GM23338 (cell line): Measurements from ENCODE around the gene LGI1. TPM values are rescaled to one million over a fixed set of nuclear protein-coding genes. Genes with fewer than 3 reads are reported as not detected.

ENCODE experiments used
- ATAC-seq: fragments of 200-7000 bp; cut with Tn5 transposase; 3 replicates; pipeline ENCODE4 v1.9.1; 2020
- DNase-seq: peaks from one replicate; pipeline ENCODE4 v3.0.0-alpha.2; 2015; ENCODE audit warnings: low spot score
- H2AFZ ChIP-seq: fragments of 200-600 bp; sonication (generic); 2 replicates; pipeline ENCODE4 v1.8.0; 2016; ENCODE audit warnings: antibody characterized with exemption, mild to moderate bottlenecking, moderate library complexity
- H3F3A ChIP-seq: fragments of 200-600 bp; sonication (generic); replicated peaks from 2 replicates; pipeline ENCODE4 v1.8.0; 2017; ENCODE audit warnings: antibody characterized with exemption, mixed run types, low read depth
- H3K27ac ChIP-seq: fragments of 200-600 bp; sonication (generic); 2 replicates; pipeline ENCODE4 v1.6.1; 2016; ENCODE audit warnings: low read depth
- H3K27me3 ChIP-seq: fragments of 200-600 bp; sonication (generic); 2 replicates; pipeline ENCODE4 v1.8.0; 2016; ENCODE audit warnings: mild to moderate bottlenecking, mixed run types, moderate library complexity; ENCODE audit not compliant: insufficient read depth
- H3K36me3 ChIP-seq: fragments of 200-600 bp; sonication (generic); 2 replicates; pipeline ENCODE4 v1.8.0; 2016; ENCODE audit warnings: mild to moderate bottlenecking; ENCODE audit not compliant: insufficient read depth
- H3K4me1 ChIP-seq: fragments of 200-600 bp; sonication (generic); 2 replicates; pipeline ENCODE4 v1.8.0; 2016; ENCODE audit warnings: mild to moderate bottlenecking, moderate library complexity; ENCODE audit not compliant: insufficient read depth
- H3K4me2 ChIP-seq: fragments of 200-600 bp; sonication (generic); 2 replicates; pipeline ENCODE4 v1.7.1; 2017; ENCODE audit warnings: mixed run types
- H3K4me3 ChIP-seq: fragments of 200-600 bp; sonication (generic); 2 replicates; pipeline ENCODE4 v1.6.1; 2016; ENCODE audit warnings: mixed run types
- H3K79me2 ChIP-seq: fragments of 200-600 bp; sonication (generic); replicated peaks from 2 replicates; pipeline ENCODE4 v1.8.0; 2017; ENCODE audit warnings: mild to moderate bottlenecking; ENCODE audit not compliant: insufficient read depth
- H3K9me2 ChIP-seq: fragments of 200-600 bp; sonication (generic); 2 replicates; pipeline ENCODE4 v1.8.0; 2017; ENCODE audit not compliant: insufficient read depth
- H4K20me1 ChIP-seq: fragments of 200-600 bp; sonication (generic); replicated peaks from 2 replicates; pipeline ENCODE4 v1.8.0; 2017; ENCODE audit warnings: mild to moderate bottlenecking; ENCODE audit not compliant: insufficient read depth
- H3K27ac Mint-ChIP-seq: 2 replicates; pipeline ENCODE4 v1.8.0; 2020; ENCODE audit warnings: inconsistent platforms, mild to moderate bottlenecking, moderate library complexity, mixed read lengths
- H3K27me3 Mint-ChIP-seq: 3 replicates; pipeline ENCODE4 v1.8.0; 2022; ENCODE audit warnings: low read depth, mild to moderate bottlenecking, moderate library complexity, mixed read lengths, inconsistent platforms; ENCODE audit not compliant: insufficient read depth, poor library complexity
- H3K36me3 Mint-ChIP-seq: 3 replicates; pipeline ENCODE4 v1.8.0; 2021; ENCODE audit warnings: low read depth, mild to moderate bottlenecking, inconsistent platforms, moderate library complexity, mixed read lengths
- H3K4me1 Mint-ChIP-seq: 3 replicates; pipeline ENCODE4 v1.8.0; 2020; ENCODE audit warnings: mild to moderate bottlenecking, inconsistent platforms, mixed read lengths
- H3K4me3 Mint-ChIP-seq: 3 replicates; pipeline ENCODE4 v1.8.0; 2021; ENCODE audit warnings: moderate library complexity, mild to moderate bottlenecking, inconsistent platforms, mixed read lengths
- H3K9me3 Mint-ChIP-seq: 3 replicates; pipeline ENCODE4 v1.8.0; 2020; ENCODE audit warnings: moderate library complexity, mild to moderate bottlenecking, inconsistent platforms, mixed read lengths
- CREB1 ChIP-seq: fragments of 250-450 bp; sonication (Bioruptor Pico); IDR thresholded peaks from 2 replicates; pipeline ENCODE4 v1.5.0; 2020; ENCODE audit warnings: low read depth, mild to moderate bottlenecking, moderate library complexity
- EZH2phosphoT487 ChIP-seq: fragments of 200-600 bp; sonication (generic); IDR thresholded peaks from one replicate; pipeline ENCODE4 v1.8.1; 2018; ENCODE audit warnings: antibody characterized with exemption; ENCODE audit not compliant: unreplicated experiment
- JUNB ChIP-seq: IDR thresholded peaks from one replicate; pipeline ENCODE4 v1.6.1; 2016; ENCODE audit warnings: antibody characterized with exemption; ENCODE audit not compliant: unreplicated experiment
- NANOG ChIP-seq: IDR thresholded peaks from 2 replicates; pipeline ENCODE4 v1.6.1; 2016; ENCODE audit warnings: antibody characterized with exemption, borderline replicate concordance
- STAT1 ChIP-seq: IDR thresholded peaks from one replicate; pipeline ENCODE4 v1.6.1; 2016; ENCODE audit warnings: antibody characterized with exemption; ENCODE audit not compliant: unreplicated experiment
- polyA plus RNA-seq: library from polyadenylated mRNA; unstranded; fragments of >200 nt; fragmentation: Nextera tagmentation; extraction: Ambion mirVana; gene quantifications from 2 replicates; pipeline ENCODE4 v1.2.1, GENCODE V29; 2016
- total RNA-seq: library from RNA; depleted of rRNA; stranded (reverse); fragments of >200 nt; shearing (Covaris generic); gene quantifications from 2 replicates; pipeline ENCODE4 v1.2.3, GENCODE V29; 2014
- TF ChIP-seq, protein P1 (sequence below), 2 experiments: fragments of 200-600 bp in 1 of 2; sonication (generic) in 1 of 2; conservative IDR thresholded peaks; 2 replicates each; pipeline versions ENCODE4 v1.5.1 to v1.6.1; 2016 to 2017; ENCODE audit warnings: antibody characterized with exemption in 2 of 2, low read depth in 2 of 2, mild to moderate bottlenecking in 2 of 2, moderate library complexity in 1 of 2
- TF ChIP-seq, protein P2 (sequence below): IDR thresholded peaks from one replicate; pipeline ENCODE4 v1.6.1; 2018; ENCODE audit warnings: antibody characterized with exemption; ENCODE audit not compliant: unreplicated experiment

Gene LGI1
- total and polyA plus RNA-seq, 2 experiments from 2014 or later: 0.28 to 0.31 TPM

DNA sequence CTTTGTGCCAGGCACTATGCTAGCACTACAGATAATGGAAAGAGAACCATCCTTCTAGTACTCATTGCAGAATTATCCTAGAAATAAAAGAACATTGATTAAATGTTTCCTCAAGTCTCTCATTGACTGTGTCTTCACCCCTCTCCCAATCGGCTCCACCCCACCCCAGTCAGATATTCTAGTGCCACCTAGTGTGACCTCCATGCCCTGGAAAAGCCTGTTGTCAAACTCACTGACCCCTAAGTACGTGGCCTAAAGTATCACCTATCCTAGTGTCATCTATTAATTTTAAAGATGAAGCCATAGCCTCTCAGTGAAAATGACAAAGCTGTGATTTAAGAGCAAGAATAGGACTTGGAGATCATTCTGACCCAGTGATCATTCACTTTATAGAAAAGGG lies 26.3 kb downstream of the LGI1 start:
- H3F3A ChIP-seq: no peaks in the 10 kb centered on the region
- Mint-ChIP-seq H3K9me3 (no peaks in the 10 kb centered on the region), H3K4me1 (peaks cover 5% of the 10 kb centered on the region), H3K27me3 (peaks cover 4% of the 10 kb centered on the region), H3K4me3 (no peak overlapping the region), H3K36me3 (no peaks in the 10 kb centered on the region; the same call in 2 of the 3 replicates), H3K27ac (no peak overlapping the region)
- no peaks in the 10 kb centered on the region for H3K4me1 ChIP-seq
- no peaks in the 10 kb centered on the region for H3K9me2 ChIP-seq
- no peak overlapping the region for H2AFZ ChIP-seq
- H3K4me3 ChIP-seq: no peak overlapping the region
- H3K36me3 ChIP-seq: no peaks in the 10 kb centered on the region
- DNase-seq (no peak), ATAC-seq (peak; percentile 60)
- H3K4me2 ChIP-seq: no peak overlapping the region
- no peak overlapping the region for H3K27ac ChIP-seq
- H3K27me3 ChIP-seq: no peaks in the 10 kb centered on the region
- no peak for TF ChIP-seq CREB1 (CRISPR knock-in tag)
- TF ChIP-seq, protein P1, sequence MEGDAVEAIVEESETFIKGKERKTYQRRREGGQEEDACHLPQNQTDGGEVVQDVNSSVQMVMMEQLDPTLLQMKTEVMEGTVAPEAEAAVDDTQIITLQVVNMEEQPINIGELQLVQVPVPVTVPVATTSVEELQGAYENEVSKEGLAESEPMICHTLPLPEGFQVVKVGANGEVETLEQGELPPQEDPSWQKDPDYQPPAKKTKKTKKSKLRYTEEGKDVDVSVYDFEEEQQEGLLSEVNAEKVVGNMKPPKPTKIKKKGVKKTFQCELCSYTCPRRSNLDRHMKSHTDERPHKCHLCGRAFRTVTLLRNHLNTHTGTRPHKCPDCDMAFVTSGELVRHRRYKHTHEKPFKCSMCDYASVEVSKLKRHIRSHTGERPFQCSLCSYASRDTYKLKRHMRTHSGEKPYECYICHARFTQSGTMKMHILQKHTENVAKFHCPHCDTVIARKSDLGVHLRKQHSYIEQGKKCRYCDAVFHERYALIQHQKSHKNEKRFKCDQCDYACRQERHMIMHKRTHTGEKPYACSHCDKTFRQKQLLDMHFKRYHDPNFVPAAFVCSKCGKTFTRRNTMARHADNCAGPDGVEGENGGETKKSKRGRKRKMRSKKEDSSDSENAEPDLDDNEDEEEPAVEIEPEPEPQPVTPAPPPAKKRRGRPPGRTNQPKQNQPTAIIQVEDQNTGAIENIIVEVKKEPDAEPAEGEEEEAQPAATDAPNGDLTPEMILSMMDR (conservative IDR thresholded peaks at IDR 0.05; ENCODE audit: low read depth in 2 of 2): peak; percentile 15 to 67; a peak in 3 of 4 replicates
- H4K20me1 ChIP-seq: no peaks in the 10 kb centered on the region
- no peaks in the 10 kb centered on the region for H3K79me2 ChIP-seq

GRCh38 chr10:93788413-93789208 lies 30.9 kb downstream of the LGI1 start:
- no peak overlapping the region for H3K4me3 Mint-ChIP-seq
- H3K27ac ChIP-seq: no peak overlapping the region
- no peaks in the 10 kb centered on the region for H3F3A ChIP-seq
- TF ChIP-seq STAT1 (no peak), CREB1 (CRISPR knock-in tag) (no peak), NANOG (no peak), JUNB (no peak), EZH2phosphoT487 (no peak)
- TF ChIP-seq, protein P1 (conservative IDR thresholded peaks at IDR 0.05; ENCODE audit: low read depth in 2 of 2): no peak
- TF ChIP-seq, protein P2, sequence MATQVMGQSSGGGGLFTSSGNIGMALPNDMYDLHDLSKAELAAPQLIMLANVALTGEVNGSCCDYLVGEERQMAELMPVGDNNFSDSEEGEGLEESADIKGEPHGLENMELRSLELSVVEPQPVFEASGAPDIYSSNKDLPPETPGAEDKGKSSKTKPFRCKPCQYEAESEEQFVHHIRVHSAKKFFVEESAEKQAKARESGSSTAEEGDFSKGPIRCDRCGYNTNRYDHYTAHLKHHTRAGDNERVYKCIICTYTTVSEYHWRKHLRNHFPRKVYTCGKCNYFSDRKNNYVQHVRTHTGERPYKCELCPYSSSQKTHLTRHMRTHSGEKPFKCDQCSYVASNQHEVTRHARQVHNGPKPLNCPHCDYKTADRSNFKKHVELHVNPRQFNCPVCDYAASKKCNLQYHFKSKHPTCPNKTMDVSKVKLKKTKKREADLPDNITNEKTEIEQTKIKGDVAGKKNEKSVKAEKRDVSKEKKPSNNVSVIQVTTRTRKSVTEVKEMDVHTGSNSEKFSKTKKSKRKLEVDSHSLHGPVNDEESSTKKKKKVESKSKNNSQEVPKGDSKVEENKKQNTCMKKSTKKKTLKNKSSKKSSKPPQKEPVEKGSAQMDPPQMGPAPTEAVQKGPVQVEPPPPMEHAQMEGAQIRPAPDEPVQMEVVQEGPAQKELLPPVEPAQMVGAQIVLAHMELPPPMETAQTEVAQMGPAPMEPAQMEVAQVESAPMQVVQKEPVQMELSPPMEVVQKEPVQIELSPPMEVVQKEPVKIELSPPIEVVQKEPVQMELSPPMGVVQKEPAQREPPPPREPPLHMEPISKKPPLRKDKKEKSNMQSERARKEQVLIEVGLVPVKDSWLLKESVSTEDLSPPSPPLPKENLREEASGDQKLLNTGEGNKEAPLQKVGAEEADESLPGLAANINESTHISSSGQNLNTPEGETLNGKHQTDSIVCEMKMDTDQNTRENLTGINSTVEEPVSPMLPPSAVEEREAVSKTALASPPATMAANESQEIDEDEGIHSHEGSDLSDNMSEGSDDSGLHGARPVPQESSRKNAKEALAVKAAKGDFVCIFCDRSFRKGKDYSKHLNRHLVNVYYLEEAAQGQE: no peak
- no peaks in the 10 kb centered on the region; the same call in 2 of the 3 replicates for H3K36me3 Mint-ChIP-seq
- no peaks in the 10 kb centered on the region for H4K20me1 ChIP-seq
- H3K27ac Mint-ChIP-seq: no peak overlapping the region
- peaks cover 25% of the 10 kb centered on the region for H3K4me1 ChIP-seq
- H2AFZ ChIP-seq: no peak overlapping the region
- peaks cover 30% of the 10 kb centered on the region for H3K4me1 Mint-ChIP-seq
- H3K27me3 ChIP-seq: no peaks in the 10 kb centered on the region
- H3K79me2 ChIP-seq: no peaks in the 10 kb centered on the region
- no peak for ATAC-seq
- H3K9me3 Mint-ChIP-seq: no peaks in the 10 kb centered on the region
- H3K9me2 ChIP-seq: no peaks in the 10 kb centered on the region
- no peak overlapping the region for H3K4me2 ChIP-seq
- peaks cover 8% of the 10 kb centered on the region for H3K27me3 Mint-ChIP-seq
- H3K36me3 ChIP-seq: no peaks in the 10 kb centered on the region
- DNase-seq: no peak
- no peak overlapping the region for H3K4me3 ChIP-seq
